ENCODE data around the gene FAM13A.

The FAM13A gene

DNA sequence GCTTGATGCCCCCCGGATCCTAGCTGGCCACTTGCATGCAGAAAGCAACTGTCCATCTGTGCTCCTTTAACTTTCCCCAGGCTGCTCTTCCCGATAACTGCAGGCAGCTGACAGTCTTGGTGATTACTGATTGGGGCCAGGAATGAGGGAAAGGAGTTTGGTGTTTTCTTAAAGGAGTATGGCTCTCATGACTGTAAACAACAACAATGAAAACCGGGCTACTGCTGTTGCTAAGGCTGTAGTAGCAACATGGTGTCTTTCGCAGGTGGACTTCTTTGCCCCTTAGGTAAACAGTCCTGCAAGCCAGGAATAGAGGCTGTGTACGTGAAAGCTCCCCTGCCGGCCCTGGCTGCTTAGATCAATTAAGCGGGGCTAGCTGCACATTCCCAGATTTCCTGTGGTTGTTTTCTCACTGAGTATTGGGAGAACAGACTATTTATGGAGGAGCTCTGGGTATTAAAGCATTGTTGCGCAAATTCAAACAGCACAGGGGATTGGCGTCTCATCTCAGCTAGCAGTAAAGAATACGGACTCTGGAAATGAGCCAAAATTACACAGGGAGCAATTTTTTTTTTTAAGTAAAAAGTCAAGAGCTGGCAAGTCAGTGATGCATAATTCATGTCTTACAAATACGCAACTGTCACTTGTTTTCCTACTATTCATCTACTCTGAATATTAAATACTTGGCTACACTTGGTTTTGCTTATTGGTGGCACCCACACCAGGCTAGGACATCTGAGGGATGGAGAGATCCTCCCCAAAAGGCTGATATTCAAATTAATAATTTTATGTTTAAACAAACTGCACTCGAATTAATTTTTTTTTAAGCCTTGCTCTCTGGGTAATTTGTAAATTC lies 297.7 kb downstream of the FAM13A start:
- no peak for DNase-seq (ENCODE audit: low read depth in 1 of 2, low spot score in 1 of 2)
- Histone ChIP-seq H3K27me3 (ENCODE audit: insufficient read depth, poor library complexity, severe bottlenecking) (no peaks in the 10 kb centered on the region), H3K27ac (replicated peaks) (no peak overlapping the region), H3K4me3 (replicated peaks; ENCODE audit: insufficient read depth, low read length) (no peak overlapping the region)
- TF ChIP-seq SPI1 (IDR thresholded peaks at IDR 0.05; ENCODE audit: borderline replicate concordance, low read depth) = no peak

DNA sequence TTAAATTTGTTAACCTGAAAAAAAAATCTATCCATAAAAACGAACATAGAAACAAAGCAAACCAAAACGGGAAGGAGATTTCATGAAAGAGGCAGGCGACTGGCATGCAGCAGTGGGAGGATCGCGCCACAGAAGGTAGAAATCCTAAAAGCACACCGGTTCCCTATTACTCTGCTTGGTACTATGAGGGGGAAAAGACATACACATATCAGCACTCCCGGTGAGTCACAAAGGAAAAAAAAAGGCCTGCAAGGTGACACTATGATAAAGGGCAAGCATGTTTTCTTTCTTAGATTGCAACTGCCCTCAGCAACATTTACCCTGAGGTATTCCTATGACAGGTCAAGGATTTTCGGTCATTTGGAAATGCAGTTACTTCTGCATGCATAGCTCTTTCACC lies 298.7 kb downstream of the FAM13A start:
- DNase-seq (ENCODE audit: low read depth in 1 of 2, low spot score in 1 of 2) = no peak
- H3K27me3 ChIP-seq (ENCODE audit: insufficient read depth, poor library complexity, severe bottlenecking) = no peaks in the 10 kb centered on the region
- H3K27ac ChIP-seq (replicated peaks) = no peak overlapping the region
- H3K4me3 ChIP-seq (replicated peaks; ENCODE audit: insufficient read depth, low read length) = no peak overlapping the region
- TF ChIP-seq POLR2AphosphoS5 (IDR thresholded peaks at IDR 0.05; ENCODE audit: low read depth) = no peak
- TF ChIP-seq, protein P1, sequence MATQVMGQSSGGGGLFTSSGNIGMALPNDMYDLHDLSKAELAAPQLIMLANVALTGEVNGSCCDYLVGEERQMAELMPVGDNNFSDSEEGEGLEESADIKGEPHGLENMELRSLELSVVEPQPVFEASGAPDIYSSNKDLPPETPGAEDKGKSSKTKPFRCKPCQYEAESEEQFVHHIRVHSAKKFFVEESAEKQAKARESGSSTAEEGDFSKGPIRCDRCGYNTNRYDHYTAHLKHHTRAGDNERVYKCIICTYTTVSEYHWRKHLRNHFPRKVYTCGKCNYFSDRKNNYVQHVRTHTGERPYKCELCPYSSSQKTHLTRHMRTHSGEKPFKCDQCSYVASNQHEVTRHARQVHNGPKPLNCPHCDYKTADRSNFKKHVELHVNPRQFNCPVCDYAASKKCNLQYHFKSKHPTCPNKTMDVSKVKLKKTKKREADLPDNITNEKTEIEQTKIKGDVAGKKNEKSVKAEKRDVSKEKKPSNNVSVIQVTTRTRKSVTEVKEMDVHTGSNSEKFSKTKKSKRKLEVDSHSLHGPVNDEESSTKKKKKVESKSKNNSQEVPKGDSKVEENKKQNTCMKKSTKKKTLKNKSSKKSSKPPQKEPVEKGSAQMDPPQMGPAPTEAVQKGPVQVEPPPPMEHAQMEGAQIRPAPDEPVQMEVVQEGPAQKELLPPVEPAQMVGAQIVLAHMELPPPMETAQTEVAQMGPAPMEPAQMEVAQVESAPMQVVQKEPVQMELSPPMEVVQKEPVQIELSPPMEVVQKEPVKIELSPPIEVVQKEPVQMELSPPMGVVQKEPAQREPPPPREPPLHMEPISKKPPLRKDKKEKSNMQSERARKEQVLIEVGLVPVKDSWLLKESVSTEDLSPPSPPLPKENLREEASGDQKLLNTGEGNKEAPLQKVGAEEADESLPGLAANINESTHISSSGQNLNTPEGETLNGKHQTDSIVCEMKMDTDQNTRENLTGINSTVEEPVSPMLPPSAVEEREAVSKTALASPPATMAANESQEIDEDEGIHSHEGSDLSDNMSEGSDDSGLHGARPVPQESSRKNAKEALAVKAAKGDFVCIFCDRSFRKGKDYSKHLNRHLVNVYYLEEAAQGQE (IDR thresholded peaks at IDR 0.05; ENCODE audit: insufficient replicate concordance, low read depth) = no peak
- TF ChIP-seq, protein P2, sequence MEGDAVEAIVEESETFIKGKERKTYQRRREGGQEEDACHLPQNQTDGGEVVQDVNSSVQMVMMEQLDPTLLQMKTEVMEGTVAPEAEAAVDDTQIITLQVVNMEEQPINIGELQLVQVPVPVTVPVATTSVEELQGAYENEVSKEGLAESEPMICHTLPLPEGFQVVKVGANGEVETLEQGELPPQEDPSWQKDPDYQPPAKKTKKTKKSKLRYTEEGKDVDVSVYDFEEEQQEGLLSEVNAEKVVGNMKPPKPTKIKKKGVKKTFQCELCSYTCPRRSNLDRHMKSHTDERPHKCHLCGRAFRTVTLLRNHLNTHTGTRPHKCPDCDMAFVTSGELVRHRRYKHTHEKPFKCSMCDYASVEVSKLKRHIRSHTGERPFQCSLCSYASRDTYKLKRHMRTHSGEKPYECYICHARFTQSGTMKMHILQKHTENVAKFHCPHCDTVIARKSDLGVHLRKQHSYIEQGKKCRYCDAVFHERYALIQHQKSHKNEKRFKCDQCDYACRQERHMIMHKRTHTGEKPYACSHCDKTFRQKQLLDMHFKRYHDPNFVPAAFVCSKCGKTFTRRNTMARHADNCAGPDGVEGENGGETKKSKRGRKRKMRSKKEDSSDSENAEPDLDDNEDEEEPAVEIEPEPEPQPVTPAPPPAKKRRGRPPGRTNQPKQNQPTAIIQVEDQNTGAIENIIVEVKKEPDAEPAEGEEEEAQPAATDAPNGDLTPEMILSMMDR (IDR thresholded peaks at IDR 0.05; ENCODE audit: insufficient read depth, low read length) = no peak
- TF ChIP-seq SPI1 (IDR thresholded peaks at IDR 0.05; ENCODE audit: borderline replicate concordance, low read depth) = no peak
- no peak for TF ChIP-seq GABPA (IDR thresholded peaks at IDR 0.05; ENCODE audit: low read depth)

DNA sequence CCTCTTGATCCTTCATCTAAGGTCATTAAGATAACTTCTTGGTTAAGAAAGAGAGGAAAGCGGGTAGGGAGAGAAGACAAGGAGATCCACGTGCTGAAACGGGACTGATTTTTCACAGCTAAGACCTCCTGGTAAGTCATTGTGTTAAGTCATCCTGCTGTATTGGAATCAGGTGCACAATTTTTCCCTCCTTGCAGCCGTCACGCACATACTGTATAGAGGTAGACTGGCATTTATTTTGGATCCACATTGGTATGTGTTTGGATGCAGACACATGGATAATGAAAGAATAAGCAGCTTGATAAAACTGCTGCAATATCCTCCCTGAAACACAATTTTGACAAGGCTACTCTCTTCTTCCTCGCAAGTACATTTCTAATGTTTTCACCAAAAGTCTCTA lies 299.2 kb downstream of the FAM13A start:
- Histone ChIP-seq H3K27me3 (ENCODE audit: insufficient read depth, poor library complexity, severe bottlenecking) (no peaks in the 10 kb centered on the region), H3K4me3 (replicated peaks; ENCODE audit: insufficient read depth, low read length) (no peak overlapping the region), H3K27ac (replicated peaks) (no peak overlapping the region)
- DNase-seq (ENCODE audit: low read depth in 1 of 2, low spot score in 1 of 2) = no peak
- no peak for TF ChIP-seq GABPA (IDR thresholded peaks at IDR 0.05; ENCODE audit: low read depth)
- TF ChIP-seq SPI1 (IDR thresholded peaks at IDR 0.05; ENCODE audit: borderline replicate concordance, low read depth) = no peak
- TF ChIP-seq, protein P1 (IDR thresholded peaks at IDR 0.05; ENCODE audit: insufficient replicate concordance, low read depth) = no peak
- TF ChIP-seq POLR2AphosphoS5 (IDR thresholded peaks at IDR 0.05; ENCODE audit: low read depth) = no peak
- TF ChIP-seq, protein P2 (IDR thresholded peaks at IDR 0.05; ENCODE audit: insufficient read depth, low read length) = no peak

DNA sequence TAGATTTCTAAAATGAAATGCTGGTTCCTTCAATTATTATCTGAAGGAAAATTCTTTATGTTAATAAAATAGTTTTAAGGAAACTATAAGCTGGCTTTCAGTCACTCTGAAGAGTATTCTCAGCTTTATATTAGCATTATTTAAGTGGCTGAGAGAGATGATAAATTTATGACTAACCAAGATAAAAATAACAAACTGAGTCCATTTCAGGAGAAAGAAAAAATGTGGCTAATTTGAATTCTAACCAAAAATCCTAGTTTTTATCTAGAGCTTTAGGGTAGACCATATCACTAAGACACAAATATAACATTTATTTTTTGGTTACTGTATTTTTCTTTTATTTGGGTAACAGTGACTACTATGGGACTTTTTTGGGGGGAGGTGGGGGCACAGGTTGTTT lies 299.9 kb downstream of the FAM13A start:
- no peak overlapping the region for H3K27ac ChIP-seq (replicated peaks)
- no peaks in the 10 kb centered on the region for H3K27me3 ChIP-seq (ENCODE audit: insufficient read depth, poor library complexity, severe bottlenecking)
- H3K4me3 ChIP-seq (replicated peaks; ENCODE audit: insufficient read depth, low read length) = no peak overlapping the region
- TF ChIP-seq SPI1 (IDR thresholded peaks at IDR 0.05; ENCODE audit: borderline replicate concordance, low read depth) (no peak), POLR2AphosphoS5 (IDR thresholded peaks at IDR 0.05; ENCODE audit: low read depth) (no peak), GABPA (IDR thresholded peaks at IDR 0.05; ENCODE audit: low read depth) (no peak)
- TF ChIP-seq, protein P2 (IDR thresholded peaks at IDR 0.05; ENCODE audit: insufficient read depth, low read length) = no peak
- TF ChIP-seq, protein P1 (IDR thresholded peaks at IDR 0.05; ENCODE audit: insufficient replicate concordance, low read depth) = no peak
- DNase-seq (ENCODE audit: low read depth in 1 of 2, low spot score in 1 of 2) = no peak

All from HL-60 (cell line).